Measurements from ENCODE around the gene DPEP1.

DNA sequence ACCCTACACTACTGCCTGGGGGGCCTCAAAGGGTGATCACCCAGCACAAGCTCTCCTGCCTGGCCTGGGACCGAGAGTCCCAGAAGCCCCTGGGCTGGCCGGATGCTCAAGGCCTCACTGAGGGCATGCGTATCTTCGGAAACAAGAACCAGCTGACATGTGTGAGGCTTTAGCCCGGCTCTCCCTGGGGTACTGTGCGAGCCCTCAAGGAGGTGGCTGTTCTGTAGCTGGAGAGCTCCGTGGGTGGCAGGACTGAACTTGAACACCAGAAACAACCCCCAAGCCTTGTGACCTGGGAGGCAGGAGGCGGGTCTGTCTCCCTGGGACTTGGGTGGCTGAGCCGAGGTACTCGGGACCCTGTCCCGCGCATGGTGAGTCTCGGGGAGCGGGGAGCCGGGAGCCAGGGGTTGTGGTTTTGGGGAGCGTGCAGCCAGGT, 7.0 kb downstream of the DPEP1 start:
- TF ChIP-seq FOXK2 (IDR thresholded peaks at IDR 0.05) (no peak), HDGF (IDR thresholded peaks at IDR 0.05; ENCODE audit: borderline replicate concordance) (no peak), FOXM1 (IDR thresholded peaks at IDR 0.05; ENCODE audit: borderline replicate concordance) (no peak), SP1 (IDR thresholded peaks at IDR 0.05) (no peak), SUZ12 (IDR thresholded peaks at IDR 0.05) (no peak), LEF1 (IDR thresholded peaks at IDR 0.05; ENCODE audit: borderline replicate concordance) (no peak), FOXA1 (IDR thresholded peaks at IDR 0.05) (no peak), ZNF384 (IDR thresholded peaks at IDR 0.05) (no peak), TARDBP (IDR thresholded peaks at IDR 0.05) (no peak), ARNT (IDR thresholded peaks at IDR 0.05) (no peak), BHLHE40 (IDR thresholded peaks at IDR 0.05; ENCODE audit: borderline replicate concordance) (no peak), L3MBTL2 (conservative IDR thresholded peaks at IDR 0.05) (no peak), ELF4 (IDR thresholded peaks at IDR 0.05) (no peak)
- TF ChIP-seq, protein P1, sequence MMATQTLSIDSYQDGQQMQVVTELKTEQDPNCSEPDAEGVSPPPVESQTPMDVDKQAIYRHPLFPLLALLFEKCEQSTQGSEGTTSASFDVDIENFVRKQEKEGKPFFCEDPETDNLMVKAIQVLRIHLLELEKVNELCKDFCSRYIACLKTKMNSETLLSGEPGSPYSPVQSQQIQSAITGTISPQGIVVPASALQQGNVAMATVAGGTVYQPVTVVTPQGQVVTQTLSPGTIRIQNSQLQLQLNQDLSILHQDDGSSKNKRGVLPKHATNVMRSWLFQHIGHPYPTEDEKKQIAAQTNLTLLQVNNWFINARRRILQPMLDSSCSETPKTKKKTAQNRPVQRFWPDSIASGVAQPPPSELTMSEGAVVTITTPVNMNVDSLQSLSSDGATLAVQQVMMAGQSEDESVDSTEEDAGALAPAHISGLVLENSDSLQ (IDR thresholded peaks at IDR 0.05): no peak
